ENCODE measurements around the gene ATP2A3.

- TF ChIP-seq CTCF (IDR thresholded peaks at IDR 0.05) (no peak), POLR2A (IDR thresholded peaks at IDR 0.05) (no peak), POLR2AphosphoS5 (IDR thresholded peaks at IDR 0.05) (no peak)
Measured at GRCh38 chr17:4006745-4007211, 42.5 kb upstream of the ATP2A3 start.

Data from prostate gland (tissue), 2 donors.